Loucy (cell line): ENCODE measurements around the gene SYNE1.

Experiments
- CTCF ChIP-seq: fragments of 200-600 bp; sonication (generic); conservative IDR thresholded peaks from 2 replicates; pipeline ENCODE4 v1.5.1; 2014; ENCODE audit warnings: mild to moderate bottlenecking, antibody characterized with exemption, low read length
- EZH2phosphoT487 ChIP-seq: fragments of 200-600 bp; IDR thresholded peaks from 2 replicates; pipeline ENCODE4 v1.6.1; 2018; ENCODE audit warnings: antibody characterized with exemption, mild to moderate bottlenecking, moderate library complexity, borderline replicate concordance

GRCh38 chr6:152223636-152224035, 413.5 kb downstream of the SYNE1 start:
- TF ChIP-seq CTCF = no peak
- TF ChIP-seq EZH2phosphoT487 = no peak
